NCI-H446 treated with DMSO at 0.1 percent for 48 hours (cell line): ENCODE results near the gene VPS13A.
"Not testable (repeated sequence)": the region's sequence is repeated elsewhere in the genome, so short reads cannot be mapped to it uniquely, and the experiment has no call there.

Experiments used
- DNase-seq: peaks from one replicate; lab custom pipeline; 2025; lab: John Stamatoyannopoulos, UW

The VPS13A gene

GRCh38 chr9:77305622-77306400, 128.5 kb downstream of the VPS13A start:
- no peak for DNase-seq

GRCh38 chr9:77307166-77307565, 129.8 kb downstream of the VPS13A start:
- DNase-seq, result no peak

GRCh38 chr9:77316058-77316457, 138.7 kb downstream of the VPS13A start:
- no peak for DNase-seq

GRCh38 chr9:77325058-77325457, 147.7 kb downstream of the VPS13A start:
- no peak for DNase-seq

- DNase-seq, result no peak
Measured at GRCh38 chr9:77328102-77328501, 150.8 kb downstream of the VPS13A start.

- DNase-seq, result no peak
Measured at GRCh38 chr9:77370064-77370463, 192.7 kb downstream of the VPS13A start.

GRCh38 chr9:77374266-77374665, 196.9 kb downstream of the VPS13A start:
- no peak for DNase-seq

GRCh38 chr9:77375956-77376532, 198.7 kb downstream of the VPS13A start:
- DNase-seq, result no peak

GRCh38 chr9:77384406-77384805, 207.1 kb downstream of the VPS13A start:
- DNase-seq, result no peak

GRCh38 chr9:77386187-77386586, 208.9 kb downstream of the VPS13A start:
- no peak for DNase-seq

- no peak for DNase-seq
Measured at GRCh38 chr9:77391834-77392233, 214.5 kb downstream of the VPS13A start.

GRCh38 chr9:77392328-77392727, 215.0 kb downstream of the VPS13A start:
- DNase-seq, result no peak

- DNase-seq, result not testable (repeated sequence)
Measured at GRCh38 chr9:77398581-77398980, 221.2 kb downstream of the VPS13A start.

GRCh38 chr9:77399964-77400363, 222.6 kb downstream of the VPS13A start:
- DNase-seq, result no peak

GRCh38 chr9:77402286-77402685, 225.0 kb downstream of the VPS13A start:
- no peak for DNase-seq

- no peak for DNase-seq
Measured at GRCh38 chr9:77403239-77403638, 225.9 kb downstream of the VPS13A start.

- not testable (repeated sequence) for DNase-seq
Measured at GRCh38 chr9:77408521-77408920, 231.2 kb downstream of the VPS13A start.

GRCh38 chr9:77417566-77417965, 240.2 kb downstream of the VPS13A start:
- DNase-seq, result no peak

GRCh38 chr9:77418226-77418625, 240.9 kb downstream of the VPS13A start:
- no peak for DNase-seq

- DNase-seq, result no peak
Measured at GRCh38 chr9:77420641-77421040, 243.3 kb downstream of the VPS13A start.

- no peak for DNase-seq
Measured at GRCh38 chr9:77421506-77422265, 244.4 kb downstream of the VPS13A start.

- DNase-seq, result no peak
Measured at GRCh38 chr9:77422969-77423368, 245.6 kb downstream of the VPS13A start.

- DNase-seq, result no peak
Measured at GRCh38 chr9:77423841-77424240, 246.5 kb downstream of the VPS13A start.
